Glutamatergic neuron (in vitro differentiated cells): ENCODE data around the gene ZNF180. TPM values are rescaled to one million over a fixed set of nuclear protein-coding genes. Genes with fewer than 3 reads are reported as not detected.
"Not testable (repeated sequence)": the region's sequence is repeated elsewhere in the genome, so short reads cannot be mapped to it uniquely, and the experiment has no call there.

Source experiments
- DNase-seq: peaks from one replicate; pipeline ENCODE4 v3.0.0; 2022
- H3K27ac Mint-ChIP-seq: one replicate; pipeline ENCODE4 v1.8.0; 2020; ENCODE audit warnings: mild to moderate bottlenecking, mixed read lengths, inconsistent platforms; ENCODE audit not compliant: unreplicated experiment
- H3K27me3 Mint-ChIP-seq: one replicate; pipeline ENCODE4 v1.8.0; 2020; ENCODE audit warnings: mild to moderate bottlenecking, moderate library complexity, mixed read lengths, inconsistent platforms; ENCODE audit not compliant: unreplicated experiment
- H3K36me3 Mint-ChIP-seq: one replicate; pipeline ENCODE4 v1.8.0; 2020; ENCODE audit warnings: mild to moderate bottlenecking, mixed read lengths, inconsistent platforms; ENCODE audit not compliant: unreplicated experiment
- H3K4me1 Mint-ChIP-seq: one replicate; pipeline ENCODE4 v1.8.0; 2020; ENCODE audit warnings: mild to moderate bottlenecking, low read depth, mixed read lengths, inconsistent platforms; ENCODE audit not compliant: unreplicated experiment
- H3K4me3 Mint-ChIP-seq: one replicate; pipeline ENCODE4 v1.8.0; 2020; ENCODE audit warnings: mild to moderate bottlenecking, mixed read lengths, inconsistent platforms; ENCODE audit not compliant: unreplicated experiment
- H3K9me3 Mint-ChIP-seq: one replicate; pipeline ENCODE4 v1.8.0; 2020; ENCODE audit warnings: mild to moderate bottlenecking, moderate library complexity, mixed read lengths, inconsistent platforms; ENCODE audit not compliant: unreplicated experiment
- CTCF ChIP-seq: fragments of 200-600 bp; sonication (generic); IDR thresholded peaks from one replicate; pipeline ENCODE4 v1.5.0; 2021; ENCODE audit not compliant: partially characterized antibody, unreplicated experiment
- total RNA-seq: library from RNA; stranded (reverse); fragmentation: NEBNext Ultra II Directional; extraction: Animal tissue kit (Norgen Biotek cat#: 25700); gene quantifications from one replicate; pipeline ENCODE4 v1.2.1, GENCODE V29; 2021; ENCODE audit not compliant: unreplicated experiment

The ZNF180 gene
- total RNA-seq, 1 donor from 2014 or later: 12.3 TPM

- DNase-seq: no peak
- no peak overlapping the region for H3K27ac Mint-ChIP-seq
- H3K27me3 Mint-ChIP-seq: peaks cover 4% of the 10 kb centered on the region
- no peaks in the 10 kb centered on the region for H3K4me1 Mint-ChIP-seq
- H3K9me3 Mint-ChIP-seq: peaks cover 8% of the 10 kb centered on the region
- no peak for TF ChIP-seq CTCF
- H3K36me3 Mint-ChIP-seq: peaks cover 5% of the 10 kb centered on the region
- H3K4me3 Mint-ChIP-seq: no peak overlapping the region
These were observed 40.4 kb upstream of the ZNF180 start for GRCh38 chr19:44540736-44541135.

- H3K9me3 Mint-ChIP-seq: peaks cover 8% of the 10 kb centered on the region
- H3K27ac Mint-ChIP-seq: no peak overlapping the region
- no peak overlapping the region for H3K4me3 Mint-ChIP-seq
- no peaks in the 10 kb centered on the region for H3K4me1 Mint-ChIP-seq
- TF ChIP-seq CTCF: no peak
- H3K36me3 Mint-ChIP-seq: peaks cover 5% of the 10 kb centered on the region
- DNase-seq: no peak
- peaks cover 4% of the 10 kb centered on the region for H3K27me3 Mint-ChIP-seq
These were observed 39.7 kb upstream of the ZNF180 start for GRCh38 chr19:44539991-44540390.

GRCh38 chr19:44539236-44539826 is 39.0 kb upstream of the ZNF180 start:
- no peaks in the 10 kb centered on the region for H3K4me1 Mint-ChIP-seq
- H3K27ac Mint-ChIP-seq: no peak overlapping the region
- peaks cover 5% of the 10 kb centered on the region for H3K36me3 Mint-ChIP-seq
- no peak for DNase-seq
- H3K9me3 Mint-ChIP-seq: peaks cover 8% of the 10 kb centered on the region
- H3K27me3 Mint-ChIP-seq: peaks cover 4% of the 10 kb centered on the region
- TF ChIP-seq CTCF: no peak
- no peak overlapping the region for H3K4me3 Mint-ChIP-seq

GRCh38 chr19:44535361-44535760 is 35.0 kb upstream of the ZNF180 start:
- not testable (repeated sequence) for H3K9me3 Mint-ChIP-seq, H3K4me1 Mint-ChIP-seq, H3K36me3 Mint-ChIP-seq, H3K27ac Mint-ChIP-seq, H3K27me3 Mint-ChIP-seq, H3K4me3 Mint-ChIP-seq, DNase-seq

GRCh38 chr19:44532819-44533218 is 32.5 kb upstream of the ZNF180 start:
- Mint-ChIP-seq H3K9me3 (peaks cover 8% of the 10 kb centered on the region), H3K4me1 (no peaks in the 10 kb centered on the region), H3K27me3 (peaks cover 5% of the 10 kb centered on the region), H3K4me3 (no peak overlapping the region), H3K36me3 (peaks cover 9% of the 10 kb centered on the region), H3K27ac (no peak overlapping the region)
- no peak for DNase-seq
- TF ChIP-seq CTCF: no peak
